ENCODE data around the gene MCRIP1.

MCRIP1 gene

GRCh38 chr17:81860756-81861568 is 27.9 kb upstream of the MCRIP1 start:
- peak; percentile 100 for DNase-seq (ENCODE audit: low spot score)

GRCh38 chr17:81859906-81860755 is 27.0 kb upstream of the MCRIP1 start, which contains the start of gene P4HB:
TSS of gene P4HB (minus strand) at chr17:81860535. CDS start at chr17:81860471, 64 bp downstream.
- DNase-seq (ENCODE audit: low spot score), result peak; percentile 36

GRCh38 chr17:81858967-81859905 is 26.1 kb upstream of the MCRIP1 start:
- no peak for DNase-seq (ENCODE audit: low spot score)

- no peak for DNase-seq (ENCODE audit: low spot score)
These were observed 25.3 kb upstream of the MCRIP1 start for GRCh38 chr17:81858170-81858966.

GRCh38 chr17:81854974-81855774 is 22.1 kb upstream of the MCRIP1 start:
- DNase-seq (ENCODE audit: low spot score), result no peak

- DNase-seq (ENCODE audit: low spot score), result no peak
These were observed 19.1 kb upstream of the MCRIP1 start for GRCh38 chr17:81852237-81852636.

- DNase-seq (ENCODE audit: low spot score), result no peak
These were observed 18.3 kb upstream of the MCRIP1 start for GRCh38 chr17:81851423-81851822.

- DNase-seq (ENCODE audit: low spot score), result no peak
These were observed 16.4 kb upstream of the MCRIP1 start for GRCh38 chr17:81849457-81849856.

- DNase-seq (ENCODE audit: low spot score), result no peak
These were observed 13.9 kb upstream of the MCRIP1 start for GRCh38 chr17:81846743-81847689.

- DNase-seq (ENCODE audit: low spot score), result no peak
These were observed 13.0 kb upstream of the MCRIP1 start for GRCh38 chr17:81845881-81846742.

GRCh38 chr17:81845361-81845760 is 12.3 kb upstream of the MCRIP1 start:
- no peak for DNase-seq (ENCODE audit: low spot score)

- no peak for DNase-seq (ENCODE audit: low spot score)
These were observed 11.8 kb upstream of the MCRIP1 start for GRCh38 chr17:81844887-81845286.

- no peak for DNase-seq (ENCODE audit: low spot score)
These were observed 11.3 kb upstream of the MCRIP1 start for GRCh38 chr17:81844327-81844851.

- DNase-seq (ENCODE audit: low spot score), result no peak
These were observed 10.7 kb upstream of the MCRIP1 start for GRCh38 chr17:81843713-81844326.

- peak; percentile 31 for DNase-seq (ENCODE audit: low spot score)
These were observed 9.8 kb upstream of the MCRIP1 start for GRCh38 chr17:81842725-81843504.

- no peak for DNase-seq (ENCODE audit: low spot score)
These were observed 9.3 kb upstream of the MCRIP1 start for GRCh38 chr17:81842378-81842724.

GRCh38 chr17:81841866-81842265 is 8.8 kb upstream of the MCRIP1 start:
- DNase-seq (ENCODE audit: low spot score), result no peak

Measured in GM03348 (cell line).